Measurements from ENCODE around the gene PRIM1.

DNA sequence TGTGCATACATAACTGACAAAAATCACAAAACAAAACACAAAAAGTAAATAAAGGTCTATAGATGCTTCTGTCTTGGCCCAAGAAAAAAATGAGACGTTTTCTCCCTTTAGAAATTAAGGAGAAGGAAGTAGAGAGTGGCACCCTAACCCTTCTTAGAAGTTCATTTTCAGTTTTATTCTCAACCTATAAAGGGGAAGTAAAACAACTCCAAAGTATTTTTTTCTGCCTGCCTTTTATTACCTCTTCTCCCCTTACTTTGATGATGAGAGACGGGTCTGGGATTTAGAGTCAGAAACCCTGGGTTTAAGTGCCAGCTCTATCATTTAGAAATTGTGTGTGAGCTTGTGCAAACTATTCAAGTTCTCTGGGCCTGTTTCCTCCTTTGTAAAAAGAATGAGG lies 2.8 kb downstream of the PRIM1 start:
- TF ChIP-seq, protein P1, sequence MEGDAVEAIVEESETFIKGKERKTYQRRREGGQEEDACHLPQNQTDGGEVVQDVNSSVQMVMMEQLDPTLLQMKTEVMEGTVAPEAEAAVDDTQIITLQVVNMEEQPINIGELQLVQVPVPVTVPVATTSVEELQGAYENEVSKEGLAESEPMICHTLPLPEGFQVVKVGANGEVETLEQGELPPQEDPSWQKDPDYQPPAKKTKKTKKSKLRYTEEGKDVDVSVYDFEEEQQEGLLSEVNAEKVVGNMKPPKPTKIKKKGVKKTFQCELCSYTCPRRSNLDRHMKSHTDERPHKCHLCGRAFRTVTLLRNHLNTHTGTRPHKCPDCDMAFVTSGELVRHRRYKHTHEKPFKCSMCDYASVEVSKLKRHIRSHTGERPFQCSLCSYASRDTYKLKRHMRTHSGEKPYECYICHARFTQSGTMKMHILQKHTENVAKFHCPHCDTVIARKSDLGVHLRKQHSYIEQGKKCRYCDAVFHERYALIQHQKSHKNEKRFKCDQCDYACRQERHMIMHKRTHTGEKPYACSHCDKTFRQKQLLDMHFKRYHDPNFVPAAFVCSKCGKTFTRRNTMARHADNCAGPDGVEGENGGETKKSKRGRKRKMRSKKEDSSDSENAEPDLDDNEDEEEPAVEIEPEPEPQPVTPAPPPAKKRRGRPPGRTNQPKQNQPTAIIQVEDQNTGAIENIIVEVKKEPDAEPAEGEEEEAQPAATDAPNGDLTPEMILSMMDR (IDR thresholded peaks at IDR 0.05) = no peak
- no peak for TF ChIP-seq POLR2A (IDR thresholded peaks at IDR 0.05)
